ENCODE data around the gene GRIN2D.

The GRIN2D gene

DNA sequence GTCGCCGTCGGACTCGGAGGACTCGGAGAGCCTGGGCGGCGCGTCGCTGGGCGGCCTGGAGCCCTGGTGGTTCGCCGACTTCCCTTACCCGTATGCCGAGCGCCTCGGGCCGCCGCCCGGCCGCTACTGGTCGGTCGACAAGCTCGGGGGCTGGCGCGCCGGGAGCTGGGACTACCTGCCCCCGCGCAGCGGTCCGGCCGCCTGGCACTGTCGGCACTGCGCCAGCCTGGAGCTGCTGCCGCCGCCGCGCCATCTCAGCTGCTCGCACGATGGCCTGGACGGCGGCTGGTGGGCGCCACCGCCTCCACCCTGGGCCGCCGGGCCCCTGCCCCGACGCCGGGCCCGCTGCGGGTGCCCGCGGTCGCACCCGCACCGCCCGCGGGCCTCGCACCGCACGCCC lies 49.8 kb downstream of the GRIN2D start:
- DNase-seq, result no peak
